Choroid plexus epithelial cell (primary cell): ENCODE data around the gene GPR158.

Experiments
- DNase-seq: peaks from one replicate; pipeline ENCODE4 v3.0.0-alpha.2; 2010; ENCODE audit warnings: low read depth
- H3K4me3 ChIP-seq: 2 replicates; pipeline ENCODE4 v1.5.1; 2011; ENCODE audit warnings: low read depth, mild to moderate bottlenecking, control low read depth, low read length, moderate library complexity
- TF ChIP-seq, protein P1 (sequence below): conservative IDR thresholded peaks from 2 replicates; pipeline ENCODE4 v1.5.1; 2011; ENCODE audit warnings: low read depth, mild to moderate bottlenecking, control low read depth, inconsistent platforms, low read length, moderate library complexity

The GPR158 gene

DNA sequence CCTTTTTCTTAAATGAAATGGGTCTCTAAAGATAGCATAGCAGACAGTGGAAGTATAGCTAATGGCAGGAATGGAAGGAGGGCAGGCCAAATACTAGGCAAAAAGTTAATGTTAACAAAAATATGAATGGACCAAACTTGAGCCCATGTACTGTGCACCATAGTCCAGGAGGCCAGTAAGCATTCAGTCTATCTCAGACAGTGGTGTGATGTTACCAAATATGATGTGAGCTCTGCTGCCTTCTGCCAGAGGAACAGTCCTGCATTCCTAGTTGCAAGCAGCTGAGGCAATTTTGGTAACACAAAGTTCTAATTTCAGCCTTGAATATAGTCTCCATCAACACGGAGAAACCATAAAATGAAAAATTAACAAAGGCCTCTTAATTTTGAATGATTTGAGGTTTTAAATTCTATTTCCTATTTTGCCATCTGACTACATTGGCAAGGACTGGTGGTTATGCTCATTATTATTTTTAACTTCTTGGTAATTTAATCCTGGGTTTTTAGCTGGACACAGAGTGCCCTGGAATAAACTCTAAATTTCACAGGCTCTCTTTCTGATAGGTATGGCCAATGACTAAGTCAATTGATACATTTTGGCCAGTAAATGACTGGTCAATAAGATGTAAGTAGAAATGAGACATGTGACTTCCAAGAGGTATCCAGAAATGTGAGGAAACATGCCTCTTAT lies 442.2 kb downstream of the GPR158 start:
- no peak overlapping the region for H3K4me3 ChIP-seq
- DNase-seq: no peak
- TF ChIP-seq, protein P1, sequence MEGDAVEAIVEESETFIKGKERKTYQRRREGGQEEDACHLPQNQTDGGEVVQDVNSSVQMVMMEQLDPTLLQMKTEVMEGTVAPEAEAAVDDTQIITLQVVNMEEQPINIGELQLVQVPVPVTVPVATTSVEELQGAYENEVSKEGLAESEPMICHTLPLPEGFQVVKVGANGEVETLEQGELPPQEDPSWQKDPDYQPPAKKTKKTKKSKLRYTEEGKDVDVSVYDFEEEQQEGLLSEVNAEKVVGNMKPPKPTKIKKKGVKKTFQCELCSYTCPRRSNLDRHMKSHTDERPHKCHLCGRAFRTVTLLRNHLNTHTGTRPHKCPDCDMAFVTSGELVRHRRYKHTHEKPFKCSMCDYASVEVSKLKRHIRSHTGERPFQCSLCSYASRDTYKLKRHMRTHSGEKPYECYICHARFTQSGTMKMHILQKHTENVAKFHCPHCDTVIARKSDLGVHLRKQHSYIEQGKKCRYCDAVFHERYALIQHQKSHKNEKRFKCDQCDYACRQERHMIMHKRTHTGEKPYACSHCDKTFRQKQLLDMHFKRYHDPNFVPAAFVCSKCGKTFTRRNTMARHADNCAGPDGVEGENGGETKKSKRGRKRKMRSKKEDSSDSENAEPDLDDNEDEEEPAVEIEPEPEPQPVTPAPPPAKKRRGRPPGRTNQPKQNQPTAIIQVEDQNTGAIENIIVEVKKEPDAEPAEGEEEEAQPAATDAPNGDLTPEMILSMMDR: no peak

- no peak overlapping the region for H3K4me3 ChIP-seq
- TF ChIP-seq, protein P1: no peak
- DNase-seq: peak; percentile 5
Observed at GRCh38 chr10:25627606-25628005, 452.8 kb downstream of the GPR158 start.

- TF ChIP-seq, protein P1: no peak
- no peak overlapping the region for H3K4me3 ChIP-seq
Observed at GRCh38 chr10:25629333-25629732, 454.5 kb downstream of the GPR158 start.

DNA sequence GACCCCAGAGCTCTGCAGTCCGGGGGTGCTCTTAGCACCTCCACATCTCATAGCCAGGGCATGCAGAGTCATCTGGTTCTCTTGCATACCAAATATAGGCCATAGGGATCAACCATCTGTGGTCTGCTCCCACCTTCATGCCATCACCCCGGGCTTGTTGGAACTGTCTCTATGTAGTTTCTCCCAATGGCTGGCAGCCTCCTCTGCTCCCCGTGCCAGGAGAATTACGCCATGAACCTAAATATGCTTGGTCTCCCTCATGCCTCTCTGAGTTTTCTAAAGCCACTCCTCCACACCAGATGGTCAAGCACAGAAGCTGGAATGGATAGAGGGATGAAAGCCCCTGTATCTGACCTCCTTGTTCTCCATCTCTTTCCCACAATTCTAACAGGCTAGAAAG lies 456.7 kb downstream of the GPR158 start:
- no peak overlapping the region for H3K4me3 ChIP-seq
- DNase-seq: no peak
- TF ChIP-seq, protein P1: no peak

More at GRCh38 chr10:25629333-25629732, 454.5 kb downstream of the GPR158 start:
- DNase-seq: no peak

DNA sequence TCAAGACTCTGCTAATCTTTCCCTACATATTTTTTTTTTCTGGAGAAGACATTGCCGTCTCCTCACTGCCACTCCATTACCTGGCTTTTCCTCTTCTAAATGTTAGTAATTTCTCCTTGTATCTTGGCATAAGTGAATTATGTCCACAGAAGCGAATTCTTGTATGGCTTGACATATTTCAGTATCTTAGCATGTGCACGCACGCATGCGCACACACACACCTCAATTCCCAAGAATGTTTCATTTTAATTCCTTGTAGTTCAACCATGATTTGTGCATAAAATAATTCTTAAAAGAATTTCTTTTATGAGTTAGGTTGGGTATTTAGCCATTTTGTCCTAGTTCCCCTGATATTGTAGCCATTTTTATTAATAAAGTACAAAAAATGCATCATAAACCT lies 458.0 kb downstream of the GPR158 start:
- DNase-seq: no peak
- H3K4me3 ChIP-seq: no peak overlapping the region
- TF ChIP-seq, protein P1: no peak

GRCh38 chr10:25633542-25633941 lies 458.7 kb downstream of the GPR158 start:
- TF ChIP-seq, protein P1: no peak
- no peak for DNase-seq
- H3K4me3 ChIP-seq: no peak overlapping the region

DNA sequence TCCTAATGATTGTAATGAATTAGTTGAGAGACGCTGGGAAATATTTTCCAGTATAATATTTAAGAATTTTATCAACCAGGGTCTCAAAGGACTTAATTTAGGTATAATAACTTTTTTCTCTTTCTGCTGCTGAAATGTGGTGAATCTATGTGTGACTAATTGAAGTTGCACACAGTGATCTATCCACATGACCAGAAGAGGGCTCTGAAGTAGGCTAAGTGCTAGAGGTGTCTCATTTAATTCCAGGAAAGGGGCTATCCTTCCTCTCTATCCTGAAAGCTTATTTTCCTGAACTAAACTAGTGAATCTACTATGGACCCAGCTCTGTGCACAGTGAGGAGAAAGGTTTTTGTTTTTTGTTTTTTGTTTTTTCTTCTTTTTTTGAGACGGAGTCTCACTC lies 464.8 kb downstream of the GPR158 start:
- H3K4me3 ChIP-seq: no peak overlapping the region
- TF ChIP-seq, protein P1: peak; percentile 34
- DNase-seq: peak; percentile 46
